Embryonic facial prominence (tissue), 1 donor: ENCODE measurements around the gene RHOH.
"Not testable (repeated sequence)": the region's sequence is repeated elsewhere in the genome, so short reads cannot be mapped to it uniquely, and the experiment has no call there.

Experiments used
- DNase-seq: peaks from one replicate; pipeline ENCODE4 v3.0.0-alpha.2; 2016; ENCODE audit errors: extremely low spot score

RHOH gene

DNA sequence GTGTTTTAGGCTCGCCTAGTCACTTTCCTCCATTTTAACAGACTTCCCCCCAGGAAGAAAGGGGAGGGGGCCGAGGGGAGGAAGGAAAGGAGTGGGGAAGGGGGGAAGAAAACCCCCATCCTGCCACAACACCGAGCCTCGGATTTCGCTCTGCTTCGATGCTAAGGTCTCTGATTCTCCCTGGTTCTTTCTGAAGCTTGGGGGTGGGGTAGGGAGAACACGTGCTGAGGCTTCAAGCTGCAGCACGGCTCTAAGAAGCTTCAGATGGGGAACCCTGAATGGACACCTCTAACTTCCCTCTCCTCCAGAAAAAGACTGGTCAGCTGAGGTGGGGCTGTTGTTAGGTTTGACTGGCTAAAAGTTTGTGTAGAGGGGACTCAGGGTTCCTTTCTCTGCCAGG is 61.8 kb downstream of the RHOH start:
- DNase-seq, result no peak

DNA sequence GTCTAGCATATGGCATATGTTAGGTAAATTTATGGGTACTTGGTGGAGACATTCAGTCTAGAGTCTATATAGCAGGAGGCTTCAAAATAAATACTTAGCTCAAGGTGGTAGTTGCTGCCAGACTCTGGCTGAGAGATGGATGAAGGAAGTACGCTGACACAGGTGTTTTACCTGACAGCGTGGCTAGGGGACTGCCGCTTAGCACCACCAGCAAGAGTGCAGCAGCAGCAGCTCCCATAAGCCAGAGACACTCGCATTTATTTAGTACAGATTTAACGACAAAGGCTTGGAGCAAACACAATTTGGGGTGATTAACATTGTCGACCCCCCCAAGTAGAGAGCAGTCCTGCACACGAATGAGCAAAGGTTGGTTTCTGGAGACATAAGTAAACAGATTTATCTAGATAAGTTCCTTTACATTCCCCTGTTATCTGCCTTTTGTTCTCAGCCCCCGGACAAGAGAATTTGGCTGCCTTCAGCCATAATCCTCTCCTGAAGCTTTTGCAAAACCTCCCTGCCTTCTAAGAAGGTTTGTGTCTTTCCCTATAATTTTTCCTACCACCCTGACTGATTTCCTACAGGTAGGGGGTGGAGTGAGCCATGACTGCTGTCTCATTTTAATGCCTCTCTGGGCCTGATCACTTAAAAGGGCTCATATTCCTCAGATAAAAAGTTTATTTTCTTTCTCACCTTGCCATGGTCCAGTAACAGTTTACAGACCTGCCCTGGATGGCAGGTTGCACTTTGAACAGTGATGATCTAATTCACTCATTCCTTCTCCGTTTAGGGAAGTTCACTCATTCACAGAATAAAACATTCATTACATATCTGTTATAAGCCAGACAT is 64.6 kb downstream of the RHOH start:
- DNase-seq, result no peak

DNA sequence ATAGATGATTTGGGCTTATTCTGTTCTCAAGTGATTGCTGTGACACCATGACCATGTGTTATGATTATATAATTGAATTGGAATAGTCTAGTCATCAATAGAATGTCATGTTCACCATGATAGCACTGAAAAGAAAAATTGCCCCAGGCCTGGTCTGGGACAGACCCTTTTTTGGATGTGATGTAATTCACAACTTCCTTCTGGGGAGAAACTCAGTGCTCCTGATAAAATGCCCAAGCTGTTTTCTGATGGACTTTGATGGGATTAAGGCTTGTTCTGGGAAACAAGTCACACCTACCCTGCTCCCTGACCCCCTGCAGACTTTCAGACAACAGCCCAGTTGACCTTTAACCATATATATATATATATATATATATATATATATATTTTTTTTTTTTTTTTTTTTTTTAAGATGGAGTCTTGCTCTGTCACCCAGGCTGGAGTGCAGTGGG is 65.3 kb downstream of the RHOH start:
- no peak for DNase-seq

DNA sequence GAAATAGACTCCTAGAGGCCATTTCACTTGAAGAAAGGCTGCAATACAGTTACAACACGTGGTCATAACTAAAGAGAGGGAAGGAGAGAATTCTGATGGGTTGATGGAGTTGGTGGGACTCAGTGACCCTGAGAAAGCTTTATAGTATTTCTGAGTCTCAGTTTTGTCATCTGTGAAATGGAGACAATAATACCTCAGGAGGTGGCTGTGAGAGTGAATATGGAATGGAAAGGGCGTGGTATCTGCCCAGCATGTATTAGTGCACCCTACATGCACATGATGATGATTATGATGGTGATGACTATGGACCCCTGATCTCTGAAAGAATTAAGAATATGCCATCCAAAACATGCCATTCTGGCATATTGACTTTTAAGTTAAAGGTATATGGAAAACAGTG is 66.0 kb downstream of the RHOH start:
- DNase-seq, result no peak

- DNase-seq, result no peak
Measured at GRCh38 chr4:40264497-40264896, 67.7 kb downstream of the RHOH start.

DNA sequence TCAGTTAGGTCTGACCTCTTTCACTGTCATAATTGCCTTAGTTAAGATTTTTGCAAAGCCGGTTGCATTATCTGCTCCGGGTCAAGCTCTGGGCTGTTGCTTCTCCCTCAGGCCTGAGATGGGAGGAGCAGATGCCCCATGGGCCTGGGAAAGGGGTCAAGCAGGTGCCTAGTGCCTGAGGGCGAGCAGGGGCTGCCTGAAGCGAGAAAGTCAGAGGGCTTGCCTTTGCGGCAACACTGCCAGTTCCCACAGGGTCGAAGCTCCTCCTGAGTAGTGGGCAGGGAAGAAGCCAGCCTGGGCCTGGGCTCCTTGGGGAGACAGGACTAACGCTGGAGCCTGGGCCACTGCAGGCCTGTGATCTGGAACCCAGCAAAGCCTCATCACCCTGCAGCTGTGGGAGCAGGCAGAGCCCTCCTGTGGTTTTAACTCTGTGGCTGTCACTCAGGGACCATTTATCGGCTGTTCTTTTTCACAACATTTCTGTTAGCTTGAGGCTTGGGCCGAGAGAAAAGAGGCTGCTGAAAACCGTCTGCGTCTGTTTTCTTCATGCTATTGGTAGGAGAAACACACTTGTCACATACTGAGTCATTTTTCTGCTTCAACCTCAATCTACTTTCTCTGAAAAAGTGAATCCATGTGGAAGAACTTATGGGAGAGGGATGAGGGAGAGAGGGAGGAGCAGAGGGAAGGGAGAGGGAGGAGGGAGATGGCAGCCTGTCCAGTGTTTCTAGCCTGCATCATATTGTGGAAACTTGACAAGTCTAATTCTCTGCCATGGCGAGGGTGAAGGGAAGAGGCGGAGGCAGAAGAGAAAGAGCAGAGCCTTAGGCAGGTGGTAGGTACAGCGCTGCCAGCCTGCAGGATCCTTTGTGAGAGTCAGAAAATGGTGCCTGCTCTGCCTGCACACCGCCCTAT is 68.4 kb downstream of the RHOH start:
- no peak for DNase-seq

DNA sequence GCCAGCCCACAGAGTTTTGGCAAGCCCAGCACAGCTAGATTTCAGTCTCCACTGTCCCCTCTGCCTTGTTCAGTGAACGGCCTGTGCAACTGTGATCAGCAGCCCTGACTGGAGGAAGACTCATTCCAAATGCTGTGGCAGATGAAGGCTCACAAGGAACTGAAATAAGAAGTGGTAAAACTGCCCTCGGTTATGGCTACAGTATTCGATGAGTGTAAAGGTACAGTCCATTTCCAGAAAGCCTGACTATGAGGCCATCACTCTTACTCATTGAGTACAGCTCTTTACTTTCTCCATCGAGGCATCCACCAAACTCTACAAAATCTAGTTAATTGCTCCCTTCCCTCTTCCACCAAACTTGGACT is 69.1 kb downstream of the RHOH start:
- no peak for DNase-seq

DNA sequence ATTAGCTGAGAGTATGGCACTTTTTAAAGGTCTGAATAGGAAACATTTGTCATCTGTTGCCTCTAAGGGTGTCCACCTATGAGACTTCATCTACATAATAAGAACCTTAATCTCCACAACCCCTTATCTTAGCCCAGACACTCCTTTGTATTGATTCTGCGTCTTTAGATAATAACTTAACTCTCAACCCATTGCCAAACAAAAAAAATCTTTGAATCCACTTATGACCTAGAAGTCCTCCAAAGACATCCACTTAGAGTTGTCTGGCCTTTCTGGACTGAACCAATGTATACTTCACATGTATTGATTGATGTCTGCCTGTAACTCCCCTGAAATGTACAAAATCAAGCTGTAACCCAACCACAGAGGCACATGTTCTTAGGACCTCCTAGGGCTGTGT is 72.3 kb downstream of the RHOH start:
- DNase-seq, result no peak

DNA sequence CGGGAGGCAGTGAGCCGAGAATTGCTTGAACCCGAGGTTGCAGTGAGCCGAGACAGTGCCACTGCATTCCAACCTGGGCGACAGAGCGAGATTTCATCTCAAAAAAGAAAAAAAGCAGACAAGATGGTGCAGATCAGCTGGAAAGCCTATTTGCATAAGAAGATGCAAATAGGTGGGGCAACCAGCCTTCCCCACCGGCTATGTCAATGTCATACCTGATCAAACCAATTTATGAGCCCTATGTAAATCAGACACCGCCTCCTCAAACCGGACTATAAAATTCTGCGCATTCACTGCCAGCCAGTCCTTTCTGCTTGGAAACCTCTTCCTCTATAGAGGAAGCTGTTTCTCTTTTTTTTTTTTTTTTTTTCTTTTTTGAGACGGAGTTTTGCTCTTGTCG is 73.8 kb downstream of the RHOH start:
- no peak for DNase-seq

- no peak for DNase-seq
Measured at GRCh38 chr4:40275065-40275730, 78.4 kb downstream of the RHOH start.

- DNase-seq, result no peak
Measured at GRCh38 chr4:40276546-40276945, 79.7 kb downstream of the RHOH start.

- no peak for DNase-seq
Measured at GRCh38 chr4:40280586-40280985, 83.8 kb downstream of the RHOH start.

DNA sequence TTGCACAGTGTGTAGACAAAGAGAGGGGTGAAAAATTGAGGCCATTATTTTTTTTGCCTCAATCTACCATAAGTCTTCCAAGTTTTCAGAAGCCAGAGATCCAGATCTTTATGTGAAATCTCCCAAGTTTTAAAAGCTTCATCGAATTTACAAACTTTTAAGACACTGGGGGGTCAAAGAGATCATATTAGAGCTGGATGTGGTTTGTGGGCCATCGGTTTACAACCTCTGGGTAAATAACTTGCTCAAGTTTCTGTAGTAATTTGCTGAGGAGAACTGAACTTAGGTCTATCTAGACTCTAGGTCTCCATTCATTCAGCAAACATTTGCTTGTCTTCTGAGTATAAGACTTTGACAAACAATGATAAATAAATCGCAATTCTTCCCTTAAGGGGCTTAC is 84.3 kb downstream of the RHOH start:
- DNase-seq, result no peak

DNA sequence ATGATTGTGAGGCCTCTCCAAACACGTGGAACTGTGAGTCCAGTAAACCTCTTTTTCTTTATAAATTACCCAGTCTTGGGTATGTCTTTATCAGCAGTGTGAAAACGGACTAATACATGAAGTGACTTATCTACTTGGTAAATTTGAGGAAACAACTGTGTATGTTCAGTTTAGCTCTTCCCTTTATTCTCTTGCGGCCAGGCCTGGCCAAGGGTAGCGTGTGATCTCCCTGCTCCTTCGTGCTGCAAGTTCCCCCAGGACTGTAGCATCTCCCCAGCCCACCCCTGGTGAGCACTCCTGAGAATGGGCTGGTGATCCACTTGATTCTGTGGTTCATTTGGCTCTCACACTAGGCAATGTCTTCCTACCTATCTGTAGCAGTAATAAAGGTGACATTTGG is 85.1 kb downstream of the RHOH start:
- no peak for DNase-seq

GRCh38 chr4:40282857-40283256 is 86.0 kb downstream of the RHOH start:
- not testable (repeated sequence) for DNase-seq

DNA sequence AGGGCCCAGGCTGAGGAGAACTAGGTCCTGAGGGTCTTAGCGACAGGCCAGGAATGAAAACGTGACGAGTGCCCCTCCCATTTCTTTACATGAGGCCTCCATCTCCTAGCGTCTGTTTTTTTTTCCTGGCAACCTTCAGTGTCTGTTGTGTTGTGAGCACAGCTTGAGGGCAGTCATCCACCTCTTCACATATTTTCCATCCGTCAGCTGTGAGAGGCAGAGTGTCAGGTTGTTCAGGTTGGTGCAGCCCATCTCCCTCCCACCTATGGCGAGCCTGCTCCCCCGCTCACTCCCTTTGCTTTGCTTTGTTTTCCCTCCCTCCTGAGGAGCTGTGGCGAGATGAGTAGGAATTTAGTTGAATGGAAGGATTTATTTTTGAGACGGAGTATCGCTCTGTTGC is 86.6 kb downstream of the RHOH start:
- no peak for DNase-seq

GRCh38 chr4:40283968-40284367 is 87.1 kb downstream of the RHOH start:
- DNase-seq, result no peak

DNA sequence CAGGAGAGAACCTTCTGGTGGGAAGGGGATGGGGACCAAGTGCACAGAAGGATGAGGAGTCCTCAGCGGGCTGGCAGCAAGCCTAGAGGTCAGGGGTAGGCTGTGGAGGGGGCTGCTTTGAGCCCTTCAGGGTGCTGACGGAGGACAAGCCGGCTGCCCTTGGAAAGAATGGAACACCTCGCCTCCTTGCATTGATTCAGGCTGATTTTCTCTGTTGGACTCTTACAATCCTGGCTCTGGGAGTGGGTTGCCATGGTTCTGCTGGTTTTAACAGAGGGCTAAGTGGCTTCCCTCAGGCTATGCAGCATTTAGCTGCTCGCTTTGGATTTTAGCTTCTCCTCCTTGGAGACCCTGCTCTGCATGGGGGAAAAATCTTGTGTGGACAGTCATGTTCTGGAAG is 88.9 kb downstream of the RHOH start:
- no peak for DNase-seq

DNA sequence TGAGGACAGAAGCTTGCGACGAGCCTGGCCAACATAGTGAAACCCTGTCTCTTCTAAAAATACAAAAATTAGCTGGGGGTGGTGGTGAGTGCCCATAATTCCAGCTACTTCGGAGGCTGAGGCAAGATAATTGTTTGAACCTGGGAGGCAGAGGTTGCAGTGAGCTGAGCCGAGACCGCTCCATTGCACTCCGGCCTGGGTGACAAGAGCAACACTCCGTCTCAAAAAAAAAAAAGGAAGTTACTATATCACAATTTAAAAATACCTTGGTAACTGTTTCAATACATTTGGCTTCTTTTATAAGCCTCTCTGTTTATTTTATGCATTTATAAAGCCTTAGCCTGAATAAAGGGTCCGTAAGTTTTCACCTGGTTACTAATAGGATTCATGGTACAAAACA is 91.7 kb downstream of the RHOH start:
- no peak for DNase-seq

- DNase-seq, result no peak
Measured at GRCh38 chr4:40289366-40290188, 92.7 kb downstream of the RHOH start.

GRCh38 chr4:40290611-40291186 is 93.9 kb downstream of the RHOH start:
- DNase-seq, result not testable (repeated sequence)
